Cardiac fibroblast (primary cell): ENCODE results near the gene AKAP7.
"Not testable (repeated sequence)": the region's sequence is repeated elsewhere in the genome, so short reads cannot be mapped to it uniquely, and the experiment has no call there.

ENCODE experiments used
- DNase-seq, 2 donors: peaks; one replicate each; pipeline versions ENCODE4 v3.0.0 to v3.0.0-alpha.2; 2010; ENCODE audit warnings: low read depth in 2 of 2
- H3K4me3 ChIP-seq, 2 donors: replicated peaks in 1 of 2; 1 replicate in 1 of 2; 2 replicates in 1 of 2; pipeline ENCODE4 v1.5.1; 2011; ENCODE audit warnings: low read depth in 2 of 2, low read length in 2 of 2, mild to moderate bottlenecking in 2 of 2, moderate library complexity in 1 of 2
- CTCF ChIP-seq: IDR thresholded peaks from one replicate; pipeline ENCODE4 v1.5.1; 2011; ENCODE audit warnings: low read depth, mild to moderate bottlenecking, low read length, inconsistent platforms

The AKAP7 gene

GRCh38 chr6:131295081-131295480, 159.8 kb downstream of the AKAP7 start:
- H3K4me3 ChIP-seq: no peak overlapping the region
- no peak for DNase-seq
- TF ChIP-seq CTCF: no peak

DNA sequence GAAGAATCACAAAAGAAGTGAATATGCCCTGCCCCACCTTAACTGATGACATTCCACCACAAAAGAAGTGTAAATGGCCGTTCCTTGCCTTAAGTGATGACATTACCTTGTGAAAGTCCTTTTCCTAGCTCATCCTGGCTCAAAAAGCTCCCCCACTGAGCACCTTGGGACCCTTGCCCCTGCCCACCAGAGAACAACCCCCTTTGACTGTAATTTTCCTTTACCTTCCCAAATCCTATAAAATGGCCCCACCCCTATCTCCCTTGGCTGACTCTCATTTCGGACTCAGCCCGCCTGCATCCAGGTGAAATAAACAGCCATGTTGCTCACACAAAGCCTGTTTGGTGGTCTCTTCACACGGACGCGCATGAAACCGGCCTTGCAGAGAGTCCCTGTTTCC, 165.6 kb downstream of the AKAP7 start:
- not testable (repeated sequence) for DNase-seq, H3K4me3 ChIP-seq

DNA sequence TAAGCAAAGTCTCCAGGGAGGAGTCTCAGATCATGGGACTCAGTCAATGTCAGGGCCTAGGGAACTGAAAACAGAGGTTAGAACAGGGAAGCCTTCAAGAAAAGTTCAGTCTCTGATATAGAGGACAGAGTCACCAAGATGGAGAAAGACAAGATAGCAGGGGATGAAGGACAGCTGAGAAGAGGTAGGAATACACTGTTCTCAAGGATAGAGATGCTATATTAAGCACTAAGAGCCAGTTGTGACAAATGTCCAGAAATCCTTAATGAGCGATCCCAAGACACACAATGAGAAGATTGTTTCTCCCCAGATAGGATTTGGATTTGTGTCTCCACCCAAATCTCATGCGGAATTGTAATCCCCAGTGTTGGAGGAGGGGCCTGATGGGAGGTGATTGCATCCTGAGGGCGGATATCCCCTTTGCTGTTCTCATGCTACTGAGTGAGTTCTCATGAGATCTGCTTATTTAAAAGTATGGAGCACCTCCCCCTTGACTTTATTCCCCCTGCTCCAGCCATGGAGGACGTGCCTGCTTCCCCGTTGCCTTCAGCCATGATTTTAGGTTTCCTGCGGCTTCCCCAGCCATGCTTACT, 168.2 kb downstream of the AKAP7 start:
- no peak for DNase-seq
- TF ChIP-seq CTCF: no peak
- H3K4me3 ChIP-seq: no peak overlapping the region

GRCh38 chr6:131305037-131305850, 170.0 kb downstream of the AKAP7 start:
- no peak for TF ChIP-seq CTCF
- no peak for DNase-seq
- H3K4me3 ChIP-seq: no peak overlapping the region

DNA sequence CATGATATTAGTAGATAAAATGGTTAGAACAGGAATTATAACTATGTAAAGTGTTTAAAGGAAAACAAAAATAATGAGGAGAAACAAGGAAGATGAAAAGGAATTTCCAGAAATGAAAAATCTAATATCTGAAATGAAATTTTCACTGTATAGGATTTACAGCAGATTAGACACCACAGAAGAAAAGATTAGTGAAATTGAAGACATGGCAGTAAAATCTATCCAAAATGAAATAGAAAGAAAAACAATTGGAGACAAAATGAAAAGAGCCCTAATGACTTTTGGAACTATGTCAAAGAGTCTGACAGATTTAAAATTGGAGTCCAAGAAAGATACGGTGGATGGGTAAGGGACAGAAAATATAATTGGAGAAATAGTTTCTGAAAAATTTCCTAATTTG, 174.2 kb downstream of the AKAP7 start:
- H3K4me3 ChIP-seq: no peak overlapping the region

GRCh38 chr6:131314838-131315237, 179.6 kb downstream of the AKAP7 start:
- no peak for DNase-seq
- TF ChIP-seq CTCF: no peak
- H3K4me3 ChIP-seq: no peak overlapping the region

More for the DNA sequence above, 174.2 kb downstream of the AKAP7 start:
- DNase-seq: no peak
- no peak for TF ChIP-seq CTCF

GRCh38 chr6:131316654-131317053, 181.4 kb downstream of the AKAP7 start:
- no peak for TF ChIP-seq CTCF
- H3K4me3 ChIP-seq: no peak overlapping the region
- no peak for DNase-seq
